Breast epithelium (tissue), 3 donors: ENCODE results near the gene SOD3.

Source experiments
- CTCF ChIP-seq, 3 donors: fragments of 450-650 bp; IDR thresholded peaks; one replicate each; pipeline ENCODE4 v1.5.1; 2016 to 2017; ENCODE audit warnings: antibody characterized with exemption in 3 of 3, mild to moderate bottlenecking in 3 of 3, moderate library complexity in 3 of 3
- POLR2A ChIP-seq: fragments of 450-650 bp; IDR thresholded peaks from one replicate; pipeline ENCODE4 v1.6.1; 2016; ENCODE audit warnings: antibody characterized with exemption, mild to moderate bottlenecking, moderate library complexity
- POLR2AphosphoS5 ChIP-seq, 3 donors: sonication (generic); formaldehyde crosslinking; IDR thresholded peaks; one replicate each; pipeline ENCODE4 v1.6.1; 2017; ENCODE audit warnings: antibody characterized with exemption in 3 of 3

- TF ChIP-seq CTCF (IDR thresholded peaks at IDR 0.05) = no peak
- no peak for TF ChIP-seq POLR2AphosphoS5 (IDR thresholded peaks at IDR 0.05)
- TF ChIP-seq POLR2A = no peak
Measured at GRCh38 chr4:24794051-24794450, 1.3 kb upstream of the SOD3 start.
